GM19372 (cell line): ENCODE data around the gene CBFA2T3.
"Not testable (repeated sequence)": the region's sequence is repeated elsewhere in the genome, so short reads cannot be mapped to it uniquely, and the experiment has no call there.

Source experiments
- ATAC-seq: cut with Tn5 transposase; IDR thresholded peaks from one replicate; pipeline ENCODE4 v1.9.1; 2021; ENCODE audit warnings: mild to moderate bottlenecking, low read depth, moderate library complexity; ENCODE audit not compliant: unreplicated experiment

CBFA2T3 gene

DNA sequence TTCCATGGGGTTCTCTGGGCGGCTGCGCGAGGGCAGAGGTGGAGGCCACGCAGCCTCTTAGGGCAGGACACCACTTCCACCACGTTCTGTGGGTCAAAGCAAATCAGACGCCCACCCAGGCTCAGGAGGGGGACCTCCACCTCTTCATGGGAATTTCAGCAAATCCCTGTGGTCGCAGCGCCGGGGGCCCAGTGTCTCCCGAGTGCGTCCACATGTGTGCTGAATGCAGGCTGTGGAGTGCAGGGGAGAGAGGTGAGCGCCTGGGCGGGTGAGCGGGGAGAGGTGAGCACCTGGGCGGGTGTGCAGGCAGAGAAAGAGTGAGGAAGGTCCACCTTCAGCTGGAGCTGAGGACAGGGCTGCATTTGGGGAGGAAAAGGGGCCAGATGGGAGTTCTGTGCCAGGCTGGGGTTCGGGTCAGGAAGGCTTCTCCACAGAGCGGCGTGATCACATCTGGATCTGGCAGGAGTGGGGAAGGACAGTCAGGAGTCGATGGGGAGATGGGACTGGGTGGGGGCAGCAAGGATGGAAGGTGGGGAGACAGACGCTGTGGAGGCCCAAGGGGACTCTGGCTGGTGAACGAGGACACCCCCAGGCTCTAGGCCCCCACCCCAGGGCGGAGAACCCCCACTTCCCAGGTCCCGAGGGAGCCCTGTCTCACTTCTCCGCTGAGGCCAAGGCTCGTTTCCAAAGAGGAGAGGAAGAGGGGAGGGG is 36.8 kb upstream of the CBFA2T3 start:
- no peak for ATAC-seq

DNA sequence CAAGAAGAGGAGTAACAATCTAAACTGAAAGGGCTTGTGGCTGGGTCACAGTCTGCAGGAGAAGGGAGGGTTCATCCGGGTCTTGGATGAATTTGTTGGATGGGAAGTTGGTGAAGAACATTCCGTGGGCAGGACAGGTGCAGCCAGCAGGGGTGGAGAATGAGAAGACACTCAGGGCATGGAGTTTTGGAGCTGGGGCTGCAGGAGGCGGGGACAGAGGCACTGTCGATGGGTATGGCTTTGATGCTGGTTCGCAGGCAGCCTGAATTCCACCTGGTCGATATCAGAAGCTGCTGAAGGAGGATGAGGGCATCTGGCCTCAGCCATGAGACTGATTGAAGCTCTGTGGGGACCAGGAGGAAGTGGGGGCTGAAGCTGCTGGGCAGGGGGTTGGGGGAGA is 36.1 kb upstream of the CBFA2T3 start:
- no peak for ATAC-seq

DNA sequence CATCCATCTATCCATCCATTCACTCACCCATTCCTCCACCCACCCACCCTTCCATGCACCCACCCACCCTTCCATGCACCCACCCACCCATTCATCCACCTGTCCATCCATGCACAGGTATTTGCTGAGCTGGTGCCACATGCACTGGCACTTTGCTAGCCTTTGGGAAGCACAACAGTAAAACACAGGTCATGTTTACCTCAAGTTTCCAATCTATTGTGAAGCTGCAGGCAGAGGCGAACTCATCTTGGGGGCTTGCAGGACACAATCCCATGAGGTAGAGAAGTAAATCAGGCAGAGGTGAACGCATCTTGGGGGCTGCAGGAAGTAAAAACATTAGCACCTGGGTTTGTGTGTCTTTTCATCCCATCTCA is 35.6 kb upstream of the CBFA2T3 start:
- no peak for ATAC-seq

DNA sequence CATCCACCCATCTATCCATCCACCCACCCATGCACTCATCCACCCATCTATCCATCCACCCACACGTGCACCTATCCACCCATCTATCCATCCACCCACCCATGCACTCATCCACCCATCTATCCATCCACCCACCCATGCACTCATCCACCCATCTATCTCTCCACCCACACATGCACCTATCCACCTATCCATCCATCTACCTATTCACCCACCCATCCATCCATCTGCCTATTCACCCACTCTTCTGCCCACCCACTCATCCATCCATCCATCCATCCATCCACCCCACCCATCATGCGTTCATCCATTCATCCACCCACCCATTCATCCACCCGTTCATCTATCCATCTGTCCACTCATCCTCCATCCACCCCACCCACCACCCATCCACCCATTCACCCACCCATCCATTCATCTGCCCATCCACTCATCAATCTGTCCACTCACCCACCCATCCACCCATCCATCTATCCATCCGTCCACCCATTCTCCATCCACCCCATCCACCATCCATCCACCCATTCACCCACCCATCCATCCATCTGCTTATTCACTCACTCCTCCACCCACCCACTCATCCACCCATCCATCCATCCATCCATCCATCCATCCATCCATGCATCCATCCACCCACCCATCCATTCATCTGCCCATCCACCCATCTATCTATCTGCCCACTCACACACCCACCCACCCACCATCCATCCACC is 35.1 kb upstream of the CBFA2T3 start:
- no peak for ATAC-seq

DNA sequence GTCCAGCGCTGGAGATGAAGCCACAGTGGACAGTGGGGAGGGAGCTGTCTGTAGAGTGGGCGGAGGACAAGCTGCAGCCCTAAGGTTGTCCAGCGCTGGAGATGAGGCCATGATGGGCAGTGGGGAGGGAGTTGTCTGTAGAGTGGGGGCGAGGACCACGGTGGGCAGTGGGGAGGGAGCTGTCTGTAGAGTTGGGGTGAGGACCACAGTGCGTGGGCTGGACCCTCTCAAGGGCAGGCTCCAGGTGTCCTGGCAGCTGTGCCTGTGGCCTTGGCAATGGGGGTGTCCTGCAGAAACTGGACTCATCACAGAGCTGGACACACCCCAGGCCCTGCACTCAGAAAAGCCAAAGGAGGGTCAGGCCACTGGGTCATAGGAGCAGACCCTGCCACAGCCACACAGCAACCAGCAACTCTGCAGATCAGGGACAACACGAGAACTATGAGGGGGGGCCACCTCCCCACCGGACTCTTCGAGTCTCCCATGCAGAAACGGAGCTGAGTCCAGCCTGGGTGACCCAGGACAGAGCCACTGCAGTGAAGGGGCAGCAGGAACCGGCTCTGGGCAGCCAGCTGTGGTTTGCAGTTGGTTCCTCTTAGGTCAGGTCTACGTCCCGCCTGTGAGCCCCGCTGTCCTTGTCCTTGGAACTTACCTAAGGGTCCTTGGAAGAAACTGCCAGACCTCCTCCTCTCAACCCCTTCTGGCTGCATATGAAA is 33.4 kb upstream of the CBFA2T3 start:
- no peak for ATAC-seq

DNA sequence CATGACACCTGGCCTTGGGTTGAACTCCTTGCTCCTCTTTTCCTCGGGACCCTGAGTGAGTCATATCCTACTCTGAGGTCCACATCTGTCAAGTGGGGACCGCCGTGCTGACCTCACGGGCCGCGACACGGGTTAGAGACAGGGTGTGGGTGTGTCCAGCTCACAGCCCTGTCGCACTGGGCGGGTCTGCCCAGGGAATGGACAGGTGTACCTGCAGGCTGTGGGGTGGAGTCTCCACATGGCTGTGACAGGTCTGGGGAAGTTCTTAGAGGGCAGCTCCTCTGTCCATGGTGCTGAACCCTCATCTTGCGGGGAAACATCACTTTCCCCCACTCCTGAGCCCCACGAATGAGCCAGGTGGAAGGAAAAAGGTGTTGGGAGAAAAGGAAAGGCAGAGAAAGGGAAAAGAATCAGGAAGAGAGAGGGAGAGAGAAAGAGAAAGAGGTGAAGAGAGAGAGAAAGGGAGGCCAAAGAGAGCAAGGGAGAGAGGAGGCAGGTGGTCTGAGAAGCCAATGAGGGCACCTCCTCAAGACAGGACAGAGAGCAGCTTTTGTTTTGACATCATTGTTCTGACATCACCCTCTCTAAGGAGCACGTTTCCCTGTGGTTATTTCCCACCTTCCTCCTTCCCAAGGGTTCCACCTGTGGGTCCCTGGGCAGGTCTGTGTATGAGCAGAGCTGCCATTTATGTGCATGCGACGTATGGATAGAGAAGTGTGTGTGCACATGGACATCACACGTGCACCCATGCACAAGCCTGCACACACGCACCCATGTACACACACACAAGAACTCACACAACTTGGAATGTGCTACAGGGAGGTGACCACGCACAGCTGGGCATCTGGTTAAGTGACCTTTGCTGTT is 32.6 kb upstream of the CBFA2T3 start:
- ATAC-seq: no peak

DNA sequence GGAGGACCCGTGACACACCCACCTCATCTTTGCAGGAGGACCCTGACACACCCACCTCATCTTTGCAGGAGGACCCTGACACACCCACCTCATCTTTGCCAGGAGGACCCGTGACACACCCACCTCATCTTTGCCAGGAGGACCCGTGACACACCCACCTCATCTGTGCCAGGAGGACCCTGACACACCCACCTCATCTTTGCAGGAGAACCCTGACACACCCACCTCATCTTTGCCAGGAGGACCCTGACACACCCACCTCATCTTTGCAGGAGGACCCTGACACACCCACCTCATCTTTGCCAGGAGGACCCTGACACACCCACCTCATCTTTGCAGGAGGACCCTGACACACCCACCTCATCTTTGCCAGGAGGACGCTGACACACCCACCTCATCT is 31.8 kb upstream of the CBFA2T3 start:
- ATAC-seq: not testable (repeated sequence)

DNA sequence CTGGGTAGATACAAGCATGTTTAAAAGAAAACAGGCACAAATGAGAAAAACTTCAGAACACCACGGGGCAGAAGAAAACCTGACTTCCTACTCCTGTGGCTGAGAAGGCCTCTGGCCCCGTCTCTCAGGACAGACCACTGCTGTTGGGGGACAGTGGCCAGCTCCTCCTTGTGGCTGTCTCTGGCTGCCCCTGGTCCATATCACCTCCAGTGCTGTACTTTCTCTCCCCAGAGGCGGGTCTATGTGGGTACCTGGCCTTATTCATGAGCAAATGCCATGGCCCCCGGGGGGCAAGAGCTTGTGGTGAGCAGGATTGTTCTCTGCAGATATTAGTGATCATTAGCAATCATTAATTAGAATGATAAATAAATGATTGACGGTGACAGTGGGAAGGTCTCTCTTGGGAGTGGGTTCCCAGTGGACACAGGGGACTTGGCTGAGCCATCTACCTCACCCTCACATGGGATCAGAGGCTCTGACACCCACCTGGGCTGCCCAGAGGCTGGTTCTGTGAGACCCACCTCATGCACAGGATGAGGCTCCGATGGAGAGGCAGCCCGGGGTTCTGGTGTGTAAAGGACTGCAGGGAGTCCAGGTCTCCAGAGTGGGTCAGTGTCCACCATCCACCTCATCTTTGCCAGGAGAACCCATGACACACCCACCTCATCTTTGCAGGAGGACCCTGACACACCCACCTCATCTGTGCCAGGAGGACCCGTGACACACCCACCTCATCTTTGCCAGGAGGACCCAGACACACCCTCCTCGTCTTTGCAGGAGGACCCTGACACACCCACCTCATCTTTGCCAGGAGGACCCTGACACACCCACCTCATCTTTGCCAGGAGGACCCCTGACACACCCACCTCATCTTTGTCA is 30.6 kb upstream of the CBFA2T3 start:
- ATAC-seq: no peak

DNA sequence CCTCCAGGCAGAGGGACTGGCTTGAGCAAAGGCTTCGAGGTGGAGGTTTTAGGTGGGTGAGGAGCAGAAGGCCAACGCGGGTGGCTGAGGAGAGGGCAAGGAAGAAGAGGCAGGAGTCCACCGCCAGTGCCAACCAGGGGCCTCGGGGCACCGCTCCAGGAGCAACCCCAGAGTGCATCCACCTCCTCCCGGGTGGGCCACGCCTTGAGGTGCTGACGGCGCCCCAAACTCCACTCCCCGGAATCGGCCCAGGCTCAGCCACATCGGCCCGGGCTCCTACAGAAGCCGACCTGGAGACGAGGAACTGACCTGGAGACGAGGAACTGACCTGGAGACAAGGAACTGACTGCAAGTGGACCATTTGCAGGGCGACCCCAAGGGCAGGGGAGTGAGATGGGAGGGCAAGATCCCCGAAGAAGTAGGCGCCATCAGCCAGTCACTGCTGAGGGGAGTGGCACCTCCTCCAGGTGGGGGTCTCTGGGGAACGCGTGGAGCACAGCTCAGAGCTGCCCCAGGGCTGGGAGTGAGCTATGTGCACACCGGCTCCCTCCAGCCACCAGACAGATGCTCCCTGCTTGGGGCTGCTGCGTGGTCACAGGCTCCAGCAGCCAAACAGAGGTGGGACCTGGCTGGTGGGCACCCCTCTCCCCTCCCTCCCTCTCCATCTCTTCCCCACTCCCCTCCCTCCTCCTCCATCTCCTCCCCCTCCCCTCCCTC is 29.2 kb upstream of the CBFA2T3 start:
- ATAC-seq: no peak

DNA sequence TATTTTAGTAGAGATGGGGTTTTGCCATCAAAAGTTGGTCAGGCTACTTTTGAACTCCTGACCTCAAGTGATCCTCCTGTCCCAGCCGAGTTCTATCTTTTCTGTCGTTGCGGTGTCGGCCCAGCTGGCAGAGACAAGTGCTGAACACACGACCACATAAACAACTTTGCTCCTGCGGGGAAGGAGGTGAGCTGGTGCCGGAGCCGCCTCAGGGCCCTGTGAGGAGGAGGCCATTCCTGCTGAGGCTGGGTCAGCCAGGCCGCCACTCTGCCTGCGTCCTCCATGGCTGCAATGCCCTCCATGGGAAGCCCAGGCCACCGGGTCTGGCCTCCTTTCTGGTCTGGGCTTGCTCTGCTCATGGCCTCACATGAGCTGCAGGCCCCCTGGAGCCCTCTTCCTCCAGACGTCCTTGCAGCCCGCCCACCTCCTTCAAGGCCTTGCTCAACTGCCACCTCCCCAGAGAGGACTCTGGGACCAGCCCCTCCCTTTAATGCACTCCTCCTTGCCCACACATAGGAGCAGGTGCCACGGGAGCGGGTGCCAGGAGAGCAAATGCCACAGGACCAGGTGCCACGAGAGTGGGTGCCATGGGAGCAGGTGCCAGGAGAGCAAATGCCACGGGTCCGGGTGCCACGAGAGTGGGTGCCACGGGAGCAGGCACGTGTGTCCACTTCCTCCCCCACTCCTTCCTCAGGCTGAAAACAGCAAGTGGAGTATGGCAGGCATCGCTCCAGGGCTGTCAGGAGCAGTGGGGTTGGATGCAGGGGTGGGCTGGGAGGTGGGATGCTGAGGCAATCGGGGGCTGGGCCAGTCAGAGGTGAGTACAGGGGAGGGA is 28.4 kb upstream of the CBFA2T3 start:
- no peak for ATAC-seq

DNA sequence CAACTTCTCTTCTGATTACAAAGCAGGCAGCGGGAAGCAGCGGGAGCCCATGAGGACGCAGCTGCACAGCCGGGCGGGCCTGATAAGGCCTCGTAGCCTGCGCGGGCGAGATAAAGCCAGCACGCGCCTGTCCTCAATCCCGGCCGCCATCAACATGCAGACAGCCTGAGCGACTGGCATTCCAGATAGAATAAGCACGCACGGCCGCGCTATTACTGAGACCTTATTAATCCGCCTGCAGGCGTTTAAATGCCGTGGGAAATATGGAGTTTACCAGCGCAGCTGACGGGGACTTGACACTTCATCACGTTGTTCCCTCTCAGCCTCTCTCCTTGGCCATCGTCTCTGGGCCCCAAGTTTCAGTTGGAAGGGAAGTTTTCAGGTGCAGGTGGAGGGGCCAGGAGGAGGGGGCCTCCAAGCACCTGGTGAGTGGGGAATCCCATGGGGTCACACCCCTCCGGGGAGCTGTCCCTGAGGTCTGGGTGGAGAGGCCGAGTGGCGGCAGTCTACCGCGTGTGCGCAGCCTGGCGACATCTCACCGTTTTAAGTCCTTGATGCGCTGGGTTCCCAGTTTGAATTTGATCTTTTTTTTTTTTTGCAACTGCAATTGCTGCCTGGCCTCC is 27.3 kb upstream of the CBFA2T3 start:
- no peak for ATAC-seq

DNA sequence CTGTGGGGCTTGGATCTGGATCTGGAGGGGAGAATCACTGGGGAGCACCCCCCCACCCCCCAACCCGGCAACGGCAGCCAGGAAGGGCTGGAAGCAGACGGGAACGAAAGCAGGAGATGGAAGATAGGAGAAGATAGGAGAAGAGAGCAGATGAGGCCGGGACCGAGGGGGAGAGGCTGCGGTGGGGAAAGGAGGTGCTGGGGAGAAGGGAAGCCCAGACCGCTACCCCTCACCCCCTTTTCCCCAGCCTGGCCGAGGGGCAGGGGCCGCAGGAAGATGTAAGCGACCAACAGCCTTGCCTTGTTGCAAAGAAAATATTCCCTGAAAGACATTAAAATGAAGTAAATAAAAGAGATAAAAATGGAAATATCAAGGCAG is 26.8 kb upstream of the CBFA2T3 start:
- no peak for ATAC-seq

DNA sequence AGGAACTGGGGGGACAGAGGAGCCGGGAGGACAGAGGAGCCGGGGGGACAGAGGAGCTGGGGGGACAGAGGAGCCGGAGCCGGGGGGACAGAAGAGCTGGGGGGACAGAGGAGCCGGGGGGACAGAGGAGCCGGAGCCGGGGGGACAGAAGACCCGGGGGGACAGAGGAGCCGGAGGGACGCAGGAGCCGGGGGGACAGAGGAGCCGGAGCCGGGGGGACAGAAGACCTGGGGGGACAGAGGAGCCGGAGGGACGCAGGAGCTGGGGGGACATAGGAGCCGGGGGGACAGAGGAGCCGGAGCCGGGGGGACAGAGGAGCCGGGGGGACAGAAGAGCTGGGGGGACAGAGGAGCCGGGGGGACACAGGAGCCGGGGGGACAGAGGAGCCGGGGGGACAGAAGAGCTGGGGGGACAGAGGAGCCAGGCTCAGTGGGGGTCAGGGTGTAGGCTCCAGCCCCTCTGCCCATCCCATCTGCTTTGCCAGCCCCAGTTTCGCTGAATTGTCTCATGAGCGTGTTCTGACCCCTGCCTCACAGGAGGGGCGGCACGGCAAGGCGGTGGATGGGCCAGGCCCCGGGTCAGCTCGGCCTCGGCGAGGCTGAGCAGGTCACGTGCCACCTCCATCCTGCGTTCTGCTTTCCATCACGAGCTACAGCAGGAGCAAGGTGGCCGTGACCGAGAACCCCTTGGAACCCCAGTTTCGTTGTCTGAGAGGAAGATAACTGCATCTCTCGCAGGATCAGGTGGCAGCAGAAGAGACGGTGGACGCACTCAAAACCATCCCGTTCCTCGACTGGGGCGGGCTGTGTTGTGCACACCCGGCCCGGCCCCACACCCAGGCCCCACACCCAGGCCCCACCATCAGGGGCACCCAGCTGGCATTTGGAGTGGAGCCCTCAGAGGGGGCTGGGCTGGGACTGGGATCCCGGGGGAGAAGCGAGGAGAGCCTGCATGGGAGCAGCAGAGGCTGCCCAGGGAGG is 26.1 kb upstream of the CBFA2T3 start:
- no peak for ATAC-seq

DNA sequence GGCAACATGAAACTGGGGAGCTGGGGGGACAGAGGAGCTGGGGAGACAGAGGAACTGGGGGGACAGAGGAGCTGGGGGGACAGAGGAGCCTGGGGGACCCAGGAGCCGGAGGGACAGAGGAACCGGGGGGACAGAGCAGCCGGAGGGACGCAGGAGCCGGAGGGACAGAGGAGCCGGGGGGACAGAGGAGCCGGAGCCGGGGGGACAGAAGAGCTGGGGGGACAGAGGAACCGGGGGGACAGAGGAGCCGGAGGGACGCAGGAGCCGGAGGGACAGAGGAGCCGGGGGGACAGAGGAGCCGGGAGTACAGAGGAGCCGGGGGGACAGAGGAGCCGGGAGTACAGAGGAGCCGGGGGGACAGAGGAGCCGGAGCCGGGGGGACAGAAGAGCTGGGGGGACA is 25.1 kb upstream of the CBFA2T3 start:
- ATAC-seq: not testable (repeated sequence)

DNA sequence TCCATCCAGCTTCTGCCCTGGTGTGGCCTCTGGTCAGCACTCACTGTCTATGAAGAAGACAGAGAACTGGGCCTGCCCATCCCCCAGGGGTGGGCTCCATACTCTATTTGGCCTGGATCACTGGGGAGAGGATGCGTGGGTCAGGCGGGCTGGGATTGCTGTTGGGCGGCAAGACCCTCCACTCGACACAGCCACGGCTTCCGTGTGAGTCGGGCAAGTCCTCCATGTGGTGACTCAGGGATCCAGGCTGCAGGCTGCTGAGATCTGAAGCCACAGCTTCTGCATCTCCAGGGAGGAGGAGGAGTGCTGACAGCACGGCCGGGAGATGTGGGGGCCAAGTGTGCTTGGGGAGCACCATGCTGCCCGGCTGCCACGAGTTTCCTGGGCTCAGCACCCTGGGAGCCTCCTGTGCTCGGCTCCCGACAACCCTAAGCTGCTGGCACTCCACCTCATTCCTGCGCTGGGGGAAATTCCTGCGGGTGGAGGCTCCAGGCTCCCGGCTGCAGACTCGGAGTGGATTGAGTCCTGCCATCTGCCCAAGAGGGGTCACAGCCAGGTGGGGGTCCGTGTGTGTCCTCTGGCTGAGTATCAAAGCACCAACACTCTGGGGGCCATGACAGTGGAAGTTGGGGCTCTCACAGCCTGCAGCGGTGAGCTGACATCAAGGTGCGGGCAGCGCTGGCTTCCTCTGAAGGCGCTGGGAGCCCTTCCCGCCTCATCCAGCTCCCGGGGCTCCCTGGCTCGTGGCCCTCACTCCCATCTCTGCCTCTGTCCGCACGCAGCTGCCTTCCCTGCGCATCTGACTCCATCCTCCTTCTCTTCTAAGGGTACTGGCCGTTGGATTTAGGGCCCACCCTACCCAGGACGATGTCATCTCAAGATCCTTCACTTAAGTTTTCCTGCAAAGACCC is 24.4 kb upstream of the CBFA2T3 start:
- no peak for ATAC-seq
